ENCODE results near the gene TARBP2. TPM values are rescaled to one million over a fixed set of nuclear protein-coding genes. Genes with fewer than 3 reads are reported as not detected.

Gene TARBP2
- total RNA-seq, 1 donor from 2014 or later, result 32.4 TPM

GRCh38 chr12:53481939-53482586, 19.0 kb upstream of the TARBP2 start:
- H3K4me3 Mint-ChIP-seq, result no peak overlapping the region
- peak; percentile 46 for DNase-seq (ENCODE audit: low spot score)

GRCh38 chr12:53482626-53483168, 18.4 kb upstream of the TARBP2 start:
- no peak for TF ChIP-seq EZH2 (IDR thresholded peaks at IDR 0.05)
- TF ChIP-seq EZH2phosphoT487 (IDR thresholded peaks at IDR 0.05), result no peak
- TF ChIP-seq, protein P1, sequence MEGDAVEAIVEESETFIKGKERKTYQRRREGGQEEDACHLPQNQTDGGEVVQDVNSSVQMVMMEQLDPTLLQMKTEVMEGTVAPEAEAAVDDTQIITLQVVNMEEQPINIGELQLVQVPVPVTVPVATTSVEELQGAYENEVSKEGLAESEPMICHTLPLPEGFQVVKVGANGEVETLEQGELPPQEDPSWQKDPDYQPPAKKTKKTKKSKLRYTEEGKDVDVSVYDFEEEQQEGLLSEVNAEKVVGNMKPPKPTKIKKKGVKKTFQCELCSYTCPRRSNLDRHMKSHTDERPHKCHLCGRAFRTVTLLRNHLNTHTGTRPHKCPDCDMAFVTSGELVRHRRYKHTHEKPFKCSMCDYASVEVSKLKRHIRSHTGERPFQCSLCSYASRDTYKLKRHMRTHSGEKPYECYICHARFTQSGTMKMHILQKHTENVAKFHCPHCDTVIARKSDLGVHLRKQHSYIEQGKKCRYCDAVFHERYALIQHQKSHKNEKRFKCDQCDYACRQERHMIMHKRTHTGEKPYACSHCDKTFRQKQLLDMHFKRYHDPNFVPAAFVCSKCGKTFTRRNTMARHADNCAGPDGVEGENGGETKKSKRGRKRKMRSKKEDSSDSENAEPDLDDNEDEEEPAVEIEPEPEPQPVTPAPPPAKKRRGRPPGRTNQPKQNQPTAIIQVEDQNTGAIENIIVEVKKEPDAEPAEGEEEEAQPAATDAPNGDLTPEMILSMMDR (IDR thresholded peaks at IDR 0.05), result no peak
- Mint-ChIP-seq H3K27me3 (ENCODE audit: insufficient read depth, low read depth) (peaks cover 2% of the 10 kb centered on the region), H3K36me3 (peaks cover 47% of the 10 kb centered on the region), H3K4me1 (peaks cover 25% of the 10 kb centered on the region), H3K4me3 (no peak overlapping the region), H3K9me3 (no peaks in the 10 kb centered on the region), H3K27ac (no peak overlapping the region)
- peaks cover 27% of the 10 kb centered on the region for H3K79me2 ChIP-seq (ENCODE audit: low read depth)
- no peaks in the 10 kb centered on the region for H3K27me3 ChIP-seq
- H3K4me1 ChIP-seq, result peaks cover 37% of the 10 kb centered on the region
- peaks cover 88% of the 10 kb centered on the region for H4K20me1 ChIP-seq (ENCODE audit: low read depth)
- H3F3A ChIP-seq (ENCODE audit: low read depth), result peaks cover 77% of the 10 kb centered on the region
- peaks cover 19% of the 10 kb centered on the region for H3K36me3 ChIP-seq
- no peak overlapping the region for H3K4me2 ChIP-seq
- no peak overlapping the region for H3K9ac ChIP-seq
- DNase-seq (ENCODE audit: low spot score), result no peak
- H3K4me3 ChIP-seq, result no peak overlapping the region
- no peak overlapping the region for H2AFZ ChIP-seq (replicated peaks)
- H3K27ac ChIP-seq, result peak overlapping the region; percentile 78
- no peaks in the 10 kb centered on the region for H3K9me3 ChIP-seq (ENCODE audit: low read depth)

More at GRCh38 chr12:53481939-53482586, 19.0 kb upstream of the TARBP2 start:
- Mint-ChIP-seq H3K27ac (peak overlapping the region; percentile 20), H3K36me3 (peaks cover 47% of the 10 kb centered on the region), H3K4me1 (peaks cover 29% of the 10 kb centered on the region), H3K9me3 (no peaks in the 10 kb centered on the region), H3K27me3 (ENCODE audit: insufficient read depth, low read depth) (peaks cover 3% of the 10 kb centered on the region)
- peaks cover 22% of the 10 kb centered on the region for H3K36me3 ChIP-seq
- no peaks in the 10 kb centered on the region for H3K9me3 ChIP-seq (ENCODE audit: low read depth)
- peaks cover 88% of the 10 kb centered on the region for H4K20me1 ChIP-seq (ENCODE audit: low read depth)
- H3K4me3 ChIP-seq, result no peak overlapping the region
- no peak for TF ChIP-seq EZH2phosphoT487 (IDR thresholded peaks at IDR 0.05)
- no peak for TF ChIP-seq EZH2 (IDR thresholded peaks at IDR 0.05)
- TF ChIP-seq, protein P1 (IDR thresholded peaks at IDR 0.05), result peak; percentile 38
- no peak overlapping the region for H2AFZ ChIP-seq (replicated peaks)
- H3K79me2 ChIP-seq (ENCODE audit: low read depth), result peaks cover 34% of the 10 kb centered on the region
- no peak overlapping the region for H3K9ac ChIP-seq
- peaks cover 83% of the 10 kb centered on the region for H3F3A ChIP-seq (ENCODE audit: low read depth)
- peaks cover 40% of the 10 kb centered on the region for H3K4me1 ChIP-seq
- H3K27me3 ChIP-seq, result no peaks in the 10 kb centered on the region
- no peak overlapping the region for H3K4me2 ChIP-seq
- peak overlapping the region; percentile 78 for H3K27ac ChIP-seq

DNA sequence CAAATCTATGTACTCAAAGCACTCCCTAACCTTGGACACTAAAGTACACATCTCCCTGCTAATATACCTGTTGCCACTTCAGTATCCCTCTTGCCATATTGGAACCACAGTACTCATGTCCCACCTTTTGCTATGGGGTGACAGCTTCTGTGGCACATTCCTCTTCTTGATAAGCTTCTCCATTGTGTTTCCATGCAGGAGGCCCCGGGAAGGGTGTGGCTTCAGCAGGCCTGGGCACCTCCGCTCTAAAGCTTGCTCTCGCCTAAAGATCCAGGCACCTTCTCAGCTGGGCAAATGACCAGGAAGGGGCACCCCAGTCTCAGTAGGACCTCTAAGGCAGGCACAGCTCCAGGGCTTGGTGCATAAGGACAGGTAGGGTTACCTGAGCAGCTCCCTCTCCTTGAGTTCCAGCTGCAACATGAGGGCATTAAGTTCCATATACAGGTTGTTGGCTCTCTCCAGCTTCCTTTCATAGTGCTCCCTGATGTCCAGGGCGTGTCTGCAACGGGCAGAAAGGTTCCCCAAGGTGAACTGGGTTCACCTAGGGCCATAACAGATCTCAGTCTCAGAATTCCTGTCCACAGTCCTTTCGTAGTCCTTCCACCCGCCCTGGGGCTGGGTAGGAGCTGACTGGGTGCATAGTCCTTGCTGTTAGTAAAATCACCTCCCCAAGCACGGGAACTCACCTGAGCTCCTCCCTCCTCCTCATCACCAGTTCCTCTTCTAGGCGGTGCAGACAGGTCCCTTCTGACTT, 17.7 kb upstream of the TARBP2 start:
- TF ChIP-seq EZH2 (IDR thresholded peaks at IDR 0.05) (no peak), EZH2phosphoT487 (IDR thresholded peaks at IDR 0.05) (no peak)
- TF ChIP-seq, protein P1 (IDR thresholded peaks at IDR 0.05), result no peak
- H3K27ac Mint-ChIP-seq, result peak overlapping the region; percentile 11
- H3K27ac ChIP-seq, result peak overlapping the region; percentile 78
- H3K27me3 ChIP-seq, result no peaks in the 10 kb centered on the region
- H3K9me3 Mint-ChIP-seq, result no peaks in the 10 kb centered on the region
- H3K4me3 ChIP-seq, result no peak overlapping the region
- no peak for DNase-seq (ENCODE audit: low spot score)
- H3K36me3 ChIP-seq, result peaks cover 17% of the 10 kb centered on the region
- peaks cover 2% of the 10 kb centered on the region for H3K27me3 Mint-ChIP-seq (ENCODE audit: insufficient read depth, low read depth)
- H3F3A ChIP-seq (ENCODE audit: low read depth), result peaks cover 70% of the 10 kb centered on the region
- peaks cover 23% of the 10 kb centered on the region for H3K4me1 Mint-ChIP-seq
- peaks cover 88% of the 10 kb centered on the region for H4K20me1 ChIP-seq (ENCODE audit: low read depth)
- H3K4me3 Mint-ChIP-seq, result no peak overlapping the region
- H3K4me2 ChIP-seq, result no peak overlapping the region
- H3K79me2 ChIP-seq (ENCODE audit: low read depth), result peaks cover 23% of the 10 kb centered on the region
- H2AFZ ChIP-seq (replicated peaks), result no peak overlapping the region
- no peaks in the 10 kb centered on the region for H3K9me3 ChIP-seq (ENCODE audit: low read depth)
- no peak overlapping the region for H3K9ac ChIP-seq
- peaks cover 46% of the 10 kb centered on the region for H3K36me3 Mint-ChIP-seq
- peaks cover 30% of the 10 kb centered on the region for H3K4me1 ChIP-seq
